EH (cell line): ENCODE data around the gene TNIP1.
A peak's percentile ranks its signal among the peaks of the same experiment; 100 is the strongest.

Experiments
- DNase-seq: peaks from one replicate; pipeline ENCODE4 v3.0.0-alpha.2; 2015; ENCODE audit warnings: low read depth

The TNIP1 gene

GRCh38 chr5:151064916-151065499 lies 15.8 kb downstream of the TNIP1 start:
- DNase-seq = no peak

- peak; percentile 93 for DNase-seq
These were observed 17.5 kb downstream of the TNIP1 start for GRCh38 chr5:151063142-151063989.

- DNase-seq = no peak
These were observed 18.3 kb downstream of the TNIP1 start for GRCh38 chr5:151062405-151063141.

- DNase-seq = no peak
These were observed 20.1 kb downstream of the TNIP1 start for GRCh38 chr5:151060742-151061141.

- no peak for DNase-seq
These were observed 21.8 kb downstream of the TNIP1 start for GRCh38 chr5:151058891-151059489.

- no peak for DNase-seq
These were observed 22.5 kb downstream of the TNIP1 start for GRCh38 chr5:151058301-151058700.

GRCh38 chr5:151056379-151057325 lies 24.2 kb downstream of the TNIP1 start:
- DNase-seq = no peak

- DNase-seq = no peak
These were observed 25.5 kb downstream of the TNIP1 start for GRCh38 chr5:151055336-151055735.

GRCh38 chr5:151054709-151055108 lies 26.1 kb downstream of the TNIP1 start:
- DNase-seq = no peak

GRCh38 chr5:151053796-151054462 lies 26.9 kb downstream of the TNIP1 start:
- DNase-seq = no peak

- DNase-seq = no peak
These were observed 28.0 kb downstream of the TNIP1 start for GRCh38 chr5:151052836-151053235.

GRCh38 chr5:151051931-151052608 lies 28.8 kb downstream of the TNIP1 start:
- DNase-seq = no peak

GRCh38 chr5:151051066-151051930 lies 29.5 kb downstream of the TNIP1 start:
- DNase-seq = peak; percentile 81

GRCh38 chr5:151048526-151048925 lies 32.3 kb downstream of the TNIP1 start:
- DNase-seq = peak; percentile 27

- DNase-seq = peak; percentile 28
These were observed 32.9 kb downstream of the TNIP1 start for GRCh38 chr5:151047814-151048425.

- DNase-seq = no peak
These were observed 38.3 kb downstream of the TNIP1 start for GRCh38 chr5:151042453-151043093.

GRCh38 chr5:151041577-151042268 lies 39.1 kb downstream of the TNIP1 start:
- no peak for DNase-seq
